ENCODE results near the gene ANG.

- TF ChIP-seq CTCF (IDR thresholded peaks at IDR 0.05) (no peak), POLR2A (IDR thresholded peaks at IDR 0.05) (no peak)
Measured at GRCh38 chr14:20696764-20697163, 8.2 kb downstream of the ANG start.

All from esophagus squamous epithelium (tissue), 4 donors.